Suppressor macrophage (primary cell): ENCODE results near the gene RAD51B.

Experiments used
- DNase-seq, 4 experiments: peaks; one replicate each; pipeline ENCODE4 v3.0.0-alpha.2; 2020 to 2022

RAD51B gene

DNA sequence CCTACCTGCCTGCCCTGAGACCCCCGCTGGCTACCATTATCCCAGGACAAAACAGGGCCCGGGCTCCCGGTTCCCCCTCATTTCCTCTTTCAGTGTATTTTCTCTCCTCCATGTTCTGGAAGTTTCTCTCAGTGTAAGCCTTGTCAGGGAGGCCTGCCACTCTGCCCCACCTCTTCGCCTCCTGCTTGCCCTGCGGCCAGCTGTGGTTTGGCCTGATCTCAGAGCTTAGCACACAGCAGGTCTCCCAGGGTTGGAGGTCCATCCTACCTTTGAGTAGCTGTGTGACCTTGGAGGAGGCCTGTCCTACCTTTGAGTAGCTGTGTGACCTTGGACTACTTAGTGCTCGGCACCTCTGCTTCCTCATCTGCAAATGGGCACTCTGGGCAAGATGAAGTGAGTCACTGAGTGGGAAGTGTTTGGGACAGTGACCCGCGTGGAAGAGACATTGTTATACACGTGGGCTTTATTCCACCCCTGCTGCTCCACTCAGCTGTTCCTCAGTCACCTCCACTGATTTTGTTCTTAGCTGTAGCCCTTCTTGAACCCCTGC lies 760.6 kb downstream of the RAD51B start:
- peak; percentile 41 to 73 (median 70) for DNase-seq

DNA sequence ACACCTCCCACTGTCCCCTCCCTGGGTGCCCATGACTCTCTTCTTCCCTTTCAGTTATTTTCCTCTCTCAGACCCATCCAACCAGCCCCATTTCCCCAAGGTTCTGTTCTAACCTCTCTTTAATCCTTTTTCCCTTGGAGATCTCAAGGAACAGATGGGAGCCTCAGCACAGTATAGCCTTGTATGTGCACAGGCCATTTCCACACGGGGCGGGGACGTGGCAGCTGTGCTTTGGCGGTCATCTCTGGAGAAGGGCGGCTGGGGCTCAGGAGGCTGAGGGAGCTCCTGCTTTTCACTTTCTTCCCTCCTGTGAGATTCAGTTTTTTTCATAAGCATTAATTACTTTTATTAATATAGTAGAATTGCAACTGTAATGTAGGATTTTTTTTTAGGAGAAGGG lies 761.1 kb downstream of the RAD51B start:
- DNase-seq: no peak

DNA sequence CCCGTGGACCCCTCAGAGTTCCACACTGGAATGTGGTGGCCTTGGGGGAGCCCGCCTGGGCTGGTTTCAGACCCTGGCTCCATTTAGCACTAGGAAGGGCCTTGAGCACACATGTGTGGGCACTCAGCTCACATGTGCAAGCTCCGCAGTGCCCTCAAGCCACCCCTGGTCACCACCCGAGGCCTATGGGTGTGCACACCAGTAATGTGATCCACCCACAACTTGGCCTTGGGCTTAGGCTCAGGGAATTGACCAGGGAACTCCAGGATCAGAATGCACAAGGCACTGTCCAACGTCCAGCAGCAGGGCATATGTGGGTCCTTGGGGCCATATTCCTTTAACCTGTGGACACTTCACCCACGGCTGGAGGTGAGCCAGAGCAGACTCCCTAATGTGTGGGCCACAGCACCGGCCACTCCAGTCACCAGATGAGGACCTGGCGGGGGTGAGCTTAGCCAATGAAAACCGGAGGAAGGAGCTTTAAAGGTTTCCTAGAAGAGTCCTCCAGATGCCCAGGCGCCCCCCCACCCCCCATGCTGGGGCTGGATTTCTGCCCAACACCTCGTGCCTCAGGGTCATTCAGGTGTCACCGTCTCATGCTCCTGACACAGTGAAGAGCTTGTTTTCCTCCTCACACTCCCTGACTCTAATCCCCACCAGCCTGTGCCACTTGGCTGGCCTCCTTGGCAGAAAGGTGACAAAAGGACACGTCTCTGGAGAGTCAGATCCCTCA lies 764.1 kb downstream of the RAD51B start:
- no peak for DNase-seq

DNA sequence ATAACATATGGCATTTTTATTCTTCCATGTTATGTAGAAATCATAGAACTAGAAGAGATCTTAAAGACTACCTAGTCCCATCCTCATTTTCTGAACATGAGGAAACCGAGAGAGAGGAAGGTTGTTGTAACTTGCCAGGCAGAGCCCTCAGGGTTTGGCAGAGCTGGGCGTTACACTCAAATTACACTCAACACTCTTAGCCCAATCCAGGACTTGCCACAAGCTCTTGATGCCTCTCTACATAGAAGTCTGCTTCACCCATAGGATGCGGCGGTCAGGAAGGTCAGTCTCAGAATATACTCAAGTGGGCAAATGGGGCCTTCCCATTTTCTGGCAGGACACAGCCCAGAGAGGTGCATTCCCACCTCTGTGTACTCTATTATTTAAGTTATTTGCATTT lies 765.2 kb downstream of the RAD51B start:
- DNase-seq: no peak

DNA sequence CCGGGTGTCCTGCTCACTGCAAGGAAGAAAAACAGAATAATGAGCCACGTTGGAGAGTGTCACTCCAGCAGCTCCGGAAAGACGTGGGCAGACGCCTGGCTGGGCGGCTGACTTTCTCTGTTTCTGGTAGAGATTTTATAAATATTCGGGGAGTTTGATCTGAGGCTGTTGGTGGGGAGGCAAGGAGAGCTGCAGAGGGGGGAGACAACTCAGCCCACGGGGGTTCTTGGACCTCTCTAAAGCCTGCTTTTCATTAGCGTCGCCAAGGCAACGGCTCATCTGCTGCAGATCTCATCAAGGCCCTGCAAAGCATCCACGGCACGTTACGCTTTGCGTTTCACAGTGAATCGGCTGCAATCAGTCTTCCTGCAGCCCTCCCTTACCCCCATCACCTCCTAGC lies 766.1 kb downstream of the RAD51B start:
- no peak for DNase-seq

DNA sequence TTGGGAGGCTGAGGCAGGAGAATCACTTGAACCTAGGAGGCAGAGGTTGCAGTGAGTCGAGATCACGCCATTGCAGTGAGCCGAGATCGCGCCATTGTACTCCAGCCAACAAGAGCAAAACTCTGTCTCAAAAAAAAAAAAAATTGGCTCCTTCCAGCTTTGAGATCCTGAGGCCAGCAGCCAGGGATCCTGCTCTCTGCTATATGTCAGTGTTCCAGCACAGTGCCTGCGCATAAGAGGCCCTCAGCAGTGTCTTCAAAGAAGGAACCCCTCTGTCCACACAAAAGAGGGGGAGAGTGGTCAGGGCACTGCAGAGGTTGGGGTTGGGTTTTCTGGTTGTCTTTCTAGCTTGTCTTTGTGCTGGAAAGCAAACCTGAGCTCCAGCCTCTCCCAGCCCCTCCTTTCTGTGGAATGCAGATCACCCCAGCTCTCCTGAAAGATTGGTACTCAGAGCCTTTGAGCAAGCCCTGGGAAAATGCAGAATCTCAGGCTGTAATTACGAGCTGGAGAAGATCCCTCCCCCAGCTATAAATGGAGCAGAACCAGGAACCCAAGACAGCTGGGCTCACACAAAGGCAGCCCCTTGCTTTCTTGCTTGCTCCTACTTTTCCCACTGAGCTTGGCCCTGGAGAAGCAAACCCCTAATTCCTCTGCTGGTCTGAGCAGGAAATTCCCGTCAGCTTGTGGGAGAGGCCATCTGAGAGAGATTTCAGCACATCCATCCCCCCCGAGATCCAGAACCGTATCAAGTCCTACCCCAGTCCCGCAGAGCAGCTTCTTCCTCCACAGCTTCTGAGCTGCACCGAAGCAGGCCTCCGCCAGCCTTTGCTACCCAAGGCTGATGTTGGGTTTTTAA lies 767.5 kb downstream of the RAD51B start:
- no peak for DNase-seq

DNA sequence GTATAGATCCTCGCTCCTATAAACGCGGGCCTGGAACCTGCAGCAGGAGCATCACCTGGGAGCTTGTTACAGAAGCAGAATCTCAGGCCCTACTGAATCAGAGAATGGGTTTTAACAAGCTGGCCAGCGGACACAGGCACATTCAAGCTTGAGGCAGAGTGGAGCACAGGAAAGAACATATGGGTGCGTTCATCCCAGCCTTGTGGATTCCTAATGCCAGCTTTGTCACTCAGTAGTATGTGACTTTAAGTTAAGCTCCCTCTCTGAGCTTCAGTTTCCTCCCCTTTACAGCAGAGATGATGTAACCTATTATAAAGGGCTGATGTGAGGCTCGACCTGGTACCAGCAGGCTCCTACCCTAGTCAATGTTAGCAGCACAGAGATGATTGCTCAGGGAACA lies 768.4 kb downstream of the RAD51B start:
- DNase-seq: no peak

DNA sequence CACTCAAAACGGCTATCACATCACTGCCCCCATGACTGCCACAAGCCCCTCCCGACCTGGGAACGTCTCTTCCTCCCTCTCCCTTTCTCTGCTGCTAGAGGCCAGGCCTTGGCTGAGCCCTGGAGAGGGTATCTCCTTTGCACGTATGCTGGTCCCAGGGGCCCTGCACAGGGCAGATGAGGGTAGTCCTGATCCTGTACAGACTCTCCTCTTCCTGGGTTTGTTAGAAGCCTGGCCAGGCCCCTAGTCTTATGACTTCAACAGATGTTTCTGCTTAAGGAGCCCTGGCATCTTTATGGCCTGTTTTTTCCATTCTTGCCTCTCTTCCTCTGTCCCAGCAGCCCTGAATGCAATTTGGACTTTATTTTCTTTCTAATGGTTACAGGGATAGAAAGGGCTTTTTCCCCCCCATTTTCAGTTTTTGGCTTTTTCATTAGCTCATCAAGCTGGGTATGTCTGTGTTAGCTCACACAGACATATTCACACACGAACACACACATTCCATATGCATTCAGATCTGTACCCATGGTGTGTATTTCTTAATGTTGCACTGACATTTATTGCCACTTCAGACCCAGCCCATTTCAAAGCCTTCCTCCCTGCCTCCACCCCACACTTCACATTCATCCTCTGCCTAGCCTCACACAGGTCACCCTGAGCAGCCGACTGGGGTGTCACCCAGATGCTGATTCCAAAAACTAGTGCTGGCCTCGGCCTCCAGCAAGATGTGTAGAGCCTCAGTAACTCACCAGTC lies 770.0 kb downstream of the RAD51B start:
- DNase-seq: no peak

DNA sequence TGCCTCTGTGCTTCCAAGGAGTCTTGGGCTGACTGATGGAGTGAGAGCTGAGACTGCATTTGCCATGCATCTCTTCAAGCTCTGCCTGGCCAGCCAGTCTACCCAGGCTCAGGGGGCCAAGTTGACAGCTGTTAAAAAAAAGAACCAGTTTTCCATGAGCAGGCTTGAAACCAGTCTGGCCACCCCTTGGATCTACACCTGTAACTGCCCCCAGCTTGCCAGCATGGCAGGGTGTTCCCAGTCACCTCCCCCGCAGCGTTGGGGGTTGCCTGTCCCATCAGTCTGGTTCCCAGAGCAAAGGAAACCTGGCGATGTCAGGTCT lies 770.6 kb downstream of the RAD51B start:
- DNase-seq: no peak

DNA sequence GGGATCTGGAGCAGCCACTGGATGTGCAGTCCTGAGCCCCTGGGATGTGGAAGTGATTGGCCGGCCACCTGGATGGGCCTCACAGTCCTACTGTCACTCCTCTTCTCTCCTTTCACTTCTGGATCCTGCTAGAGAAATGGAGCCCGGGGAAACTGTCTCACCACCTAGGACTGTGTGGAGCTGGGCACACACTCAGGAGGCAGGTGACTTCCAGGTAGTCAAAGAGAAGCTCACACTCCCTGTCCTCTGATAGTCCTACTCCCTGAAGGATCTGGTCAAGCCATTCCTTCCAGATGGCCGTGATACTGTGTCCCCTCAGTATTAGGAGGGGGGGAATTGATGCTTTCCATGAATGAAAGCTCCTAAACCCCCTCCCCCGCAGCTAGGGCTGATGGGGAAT lies 772.2 kb downstream of the RAD51B start:
- no peak for DNase-seq

DNA sequence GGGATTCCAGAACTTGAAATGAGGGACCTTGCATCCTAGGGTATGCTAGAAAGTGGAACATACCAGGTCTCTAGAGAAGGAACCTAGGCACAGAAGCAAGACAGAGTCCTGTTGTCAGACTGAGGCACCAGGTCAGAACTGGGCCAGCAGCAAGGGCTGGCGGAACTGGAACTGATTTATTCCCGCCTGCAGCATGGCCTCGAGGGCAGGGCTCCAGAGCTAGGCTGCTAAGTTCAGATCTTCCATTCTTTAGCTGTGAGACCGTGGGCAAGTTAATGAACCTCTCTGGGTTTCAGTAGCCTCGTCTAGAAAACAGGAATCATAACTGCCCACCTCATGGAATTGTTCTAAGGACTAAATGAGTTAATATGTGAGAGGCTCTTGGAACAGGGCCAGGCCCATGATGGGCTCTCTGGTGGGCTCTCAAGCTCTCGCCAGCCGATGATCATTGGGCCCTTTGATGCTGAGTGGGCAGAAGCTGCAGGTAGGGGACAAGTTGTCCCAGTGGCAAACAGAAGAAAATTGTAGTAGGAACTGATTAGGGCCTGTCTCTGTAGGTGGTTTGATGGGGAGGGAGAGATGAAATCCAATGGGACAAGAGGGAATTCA lies 773.5 kb downstream of the RAD51B start:
- DNase-seq: no peak

DNA sequence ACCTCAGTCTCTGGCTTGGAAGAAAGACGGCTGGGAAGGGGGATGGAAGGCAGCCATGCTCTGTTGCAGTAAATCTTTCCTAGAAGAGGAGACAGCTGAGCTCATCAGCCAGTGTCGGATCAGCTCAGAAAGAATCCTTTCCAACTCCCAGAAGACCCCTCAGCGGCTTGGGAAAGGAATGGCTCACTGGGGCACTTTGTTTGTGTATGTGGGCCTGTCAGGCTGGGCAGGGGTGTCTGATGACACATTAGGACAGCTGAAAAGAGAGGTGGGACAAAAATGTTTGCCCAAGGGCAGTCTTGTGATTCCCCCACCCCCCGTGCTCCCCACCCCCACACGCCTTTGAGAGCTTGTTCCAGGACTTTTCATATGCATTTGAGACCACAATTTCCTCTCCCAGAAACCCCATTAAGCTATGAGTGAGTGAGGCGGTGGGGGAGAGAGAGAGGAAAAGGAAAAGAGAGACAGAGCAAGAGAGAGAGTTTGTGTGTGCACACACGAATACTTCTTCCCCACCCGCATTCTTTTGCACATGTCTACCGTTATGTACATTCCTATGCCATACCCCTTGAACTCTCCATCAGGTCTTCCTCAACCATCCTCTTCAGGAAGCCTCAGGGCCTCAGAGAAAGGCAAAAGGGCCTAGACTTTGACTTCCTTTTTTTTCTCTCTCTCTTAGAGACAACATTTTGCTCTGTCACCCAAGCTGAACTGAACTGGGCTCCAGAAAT lies 774.4 kb downstream of the RAD51B start:
- DNase-seq: peak; percentile 46 to 74 (median 65)

DNA sequence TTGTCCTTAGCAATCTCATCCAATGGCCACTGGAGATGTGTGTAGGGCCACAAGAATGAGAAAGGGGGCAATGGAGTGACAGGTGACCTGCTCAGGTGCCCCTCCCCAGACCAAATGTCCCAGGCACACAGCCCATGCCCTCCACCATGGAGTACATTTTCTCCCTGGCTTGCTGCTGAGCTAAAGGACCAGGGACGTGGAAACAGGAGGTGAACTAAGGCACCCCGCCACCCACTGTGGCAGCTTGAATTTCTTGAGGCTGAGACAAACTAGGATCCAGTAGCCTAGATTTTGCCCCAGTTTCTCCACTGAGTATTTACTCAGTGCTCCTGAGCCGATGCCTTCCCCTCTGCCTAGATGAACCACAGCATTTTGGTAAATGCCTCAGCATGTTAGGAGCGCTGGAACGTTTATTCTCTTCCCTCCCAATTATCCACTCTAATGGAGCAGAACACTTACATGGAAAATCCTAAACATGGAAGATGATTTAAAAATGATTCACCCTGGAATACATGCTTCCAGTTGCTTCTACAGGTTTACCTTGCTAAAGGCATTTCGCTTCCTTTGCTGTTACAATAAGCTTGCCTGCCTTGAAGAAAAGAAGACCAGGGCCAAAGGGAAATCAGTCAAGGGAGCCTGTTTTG lies 775.3 kb downstream of the RAD51B start:
- DNase-seq: no peak

DNA sequence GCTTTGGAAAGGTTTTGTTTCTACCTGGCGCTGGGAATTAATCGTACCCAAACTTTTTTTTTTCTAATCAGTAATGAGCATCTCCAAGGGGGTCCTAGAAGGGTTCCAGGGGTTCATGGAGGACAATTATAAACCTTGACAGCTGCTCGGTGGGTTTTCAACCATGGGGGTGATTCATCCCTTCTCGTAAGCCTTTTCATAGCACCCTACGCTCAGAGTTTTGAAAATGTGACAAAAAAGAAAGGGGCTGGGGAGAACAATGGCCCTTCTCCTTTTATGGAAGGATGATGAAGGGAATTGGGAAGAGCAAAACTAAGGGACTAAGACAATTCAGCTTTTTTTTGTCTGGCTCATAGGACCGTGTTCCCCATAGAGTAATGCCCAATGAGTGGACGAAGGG lies 776.6 kb downstream of the RAD51B start:
- DNase-seq: no peak

DNA sequence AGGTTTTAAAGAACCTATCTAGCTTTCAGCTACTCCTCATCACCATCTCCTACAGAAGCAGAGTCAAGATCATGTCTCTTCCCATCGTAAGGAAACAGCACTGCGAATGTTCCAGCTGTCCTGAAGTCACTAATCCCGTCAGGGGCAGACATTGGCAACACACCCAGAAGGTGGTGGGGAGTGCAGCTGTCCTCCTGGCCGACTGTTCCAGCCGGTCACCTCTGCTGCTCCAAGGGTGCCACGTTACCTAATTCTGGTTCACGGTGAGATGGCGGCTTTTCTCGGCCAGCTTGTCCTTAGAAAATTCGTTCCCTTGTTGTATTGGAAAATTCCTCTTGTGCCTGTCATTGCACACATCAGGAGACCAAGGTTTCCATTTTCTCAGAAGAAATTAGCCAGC lies 777.1 kb downstream of the RAD51B start:
- no peak for DNase-seq

DNA sequence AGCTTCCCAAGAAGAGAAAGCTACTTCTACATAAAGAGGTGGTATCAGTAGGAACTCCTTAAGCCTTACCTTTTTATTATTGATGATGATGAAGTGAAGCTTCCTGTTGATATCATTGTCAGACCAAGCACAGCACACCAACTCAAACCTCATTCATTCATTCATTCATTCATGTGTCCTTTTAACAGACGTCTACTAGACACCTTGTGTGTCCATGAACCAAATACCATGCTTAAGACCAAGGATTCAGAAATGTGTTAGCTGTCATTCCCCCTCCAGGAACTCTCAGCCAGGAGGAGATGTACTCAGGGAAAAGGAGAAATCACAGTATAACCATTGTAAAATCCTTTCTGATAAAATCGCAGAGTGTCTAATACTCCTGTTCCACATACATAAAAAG lies 778.5 kb downstream of the RAD51B start:
- DNase-seq: no peak

DNA sequence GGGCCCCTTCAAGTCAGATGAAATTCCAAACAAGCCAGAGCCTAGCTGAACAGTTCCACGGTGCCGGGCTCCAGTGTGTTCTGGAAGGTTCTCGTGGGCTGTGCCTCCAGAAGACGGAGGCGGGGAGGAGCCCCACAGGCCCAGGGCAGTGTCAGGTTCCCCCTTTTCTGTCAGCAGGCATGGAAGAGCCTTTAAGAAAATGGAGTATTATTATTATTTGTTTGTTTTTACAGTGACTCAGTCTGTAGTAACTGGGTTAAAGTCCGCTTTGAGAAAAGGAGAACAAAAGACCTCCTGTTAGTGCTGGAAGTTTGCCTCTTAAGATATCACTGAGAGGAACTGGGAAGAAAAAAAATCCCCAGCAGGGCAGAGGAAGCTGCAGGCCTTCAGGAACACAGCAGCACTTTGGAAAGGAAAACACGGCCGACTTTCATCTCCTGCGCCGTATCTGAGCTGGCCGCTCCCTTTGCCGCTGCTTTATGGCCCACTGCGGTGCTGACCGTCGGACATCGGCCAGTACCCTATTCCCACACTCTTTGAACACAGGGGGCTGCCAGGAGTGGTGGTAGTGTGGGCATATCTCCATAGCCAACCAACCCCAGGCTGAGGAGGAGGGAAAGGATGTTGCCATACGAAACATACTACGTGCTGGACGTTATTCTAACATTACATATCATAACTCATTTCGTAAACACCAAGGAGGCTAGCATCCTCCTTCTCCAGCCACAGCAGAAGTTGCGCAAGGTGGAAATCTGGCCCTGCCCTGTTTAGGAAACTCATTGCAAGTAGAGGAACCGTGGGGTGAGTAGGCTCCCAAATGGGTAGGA lies 779.3 kb downstream of the RAD51B start:
- peak; percentile 84 to 96 (median 94) for DNase-seq

DNA sequence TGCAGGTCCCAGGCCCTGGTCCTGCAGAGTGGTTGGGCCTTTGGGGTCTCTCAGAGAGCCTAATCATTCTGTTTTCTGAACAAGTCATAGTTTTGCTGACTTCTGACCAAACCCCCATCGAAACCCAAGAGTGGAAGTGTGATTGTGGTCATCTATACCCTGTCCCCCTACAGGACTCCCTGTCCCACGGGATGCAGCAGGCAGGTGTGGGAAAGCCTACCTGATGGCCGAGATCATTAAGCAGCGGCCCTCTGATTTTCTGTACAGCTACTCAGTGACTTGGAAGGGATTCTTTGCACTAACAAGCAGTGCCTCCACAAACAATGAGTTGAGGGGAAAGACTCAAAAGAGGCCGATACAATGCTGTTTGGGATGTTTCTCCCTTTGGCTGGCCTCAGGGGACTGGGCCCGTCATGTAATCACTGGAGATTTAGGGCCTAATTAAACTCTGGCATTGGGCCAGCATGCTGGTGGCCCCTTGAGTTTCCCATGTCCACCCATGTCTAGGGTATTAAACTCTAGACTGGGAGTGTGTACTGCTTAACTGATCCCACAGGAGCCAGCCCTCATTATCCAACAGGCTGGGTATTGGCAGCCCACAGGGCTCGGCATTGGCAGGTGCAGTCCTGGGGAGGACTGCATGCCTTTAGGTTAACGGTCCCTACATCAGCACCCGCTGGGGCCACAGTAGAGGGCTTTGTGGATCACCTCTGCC lies 780.5 kb downstream of the RAD51B start:
- no peak for DNase-seq

DNA sequence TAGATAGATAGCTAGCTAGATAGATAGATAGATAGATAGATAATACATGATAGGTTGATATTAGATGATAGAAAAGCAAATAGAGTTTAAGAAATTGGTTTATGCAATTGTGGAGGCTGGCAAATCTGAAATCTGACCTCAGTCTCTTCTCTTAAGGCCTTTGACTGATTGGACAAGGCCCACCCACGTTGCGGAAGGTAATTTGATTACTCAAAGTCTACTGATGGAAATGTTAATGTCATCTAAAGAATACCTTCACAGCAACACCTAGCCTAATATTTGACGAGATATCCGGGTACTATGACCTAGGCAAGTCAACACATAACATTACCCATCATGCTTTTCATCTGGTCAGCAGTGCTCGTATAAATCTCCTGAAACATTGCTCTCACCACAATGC lies 782.9 kb downstream of the RAD51B start:
- DNase-seq: no peak
